ENCODE results near the gene SLIT3.
A peak's percentile ranks its signal among the peaks of the same experiment; 100 is the strongest.

The SLIT3 gene

GRCh38 chr5:169299191-169299662 is 1.7 kb downstream of the SLIT3 start:
- DNase-seq (ENCODE audit: low spot score), result no peak

GRCh38 chr5:169298193-169298592 is 2.7 kb downstream of the SLIT3 start:
- no peak for DNase-seq (ENCODE audit: low spot score)

DNA sequence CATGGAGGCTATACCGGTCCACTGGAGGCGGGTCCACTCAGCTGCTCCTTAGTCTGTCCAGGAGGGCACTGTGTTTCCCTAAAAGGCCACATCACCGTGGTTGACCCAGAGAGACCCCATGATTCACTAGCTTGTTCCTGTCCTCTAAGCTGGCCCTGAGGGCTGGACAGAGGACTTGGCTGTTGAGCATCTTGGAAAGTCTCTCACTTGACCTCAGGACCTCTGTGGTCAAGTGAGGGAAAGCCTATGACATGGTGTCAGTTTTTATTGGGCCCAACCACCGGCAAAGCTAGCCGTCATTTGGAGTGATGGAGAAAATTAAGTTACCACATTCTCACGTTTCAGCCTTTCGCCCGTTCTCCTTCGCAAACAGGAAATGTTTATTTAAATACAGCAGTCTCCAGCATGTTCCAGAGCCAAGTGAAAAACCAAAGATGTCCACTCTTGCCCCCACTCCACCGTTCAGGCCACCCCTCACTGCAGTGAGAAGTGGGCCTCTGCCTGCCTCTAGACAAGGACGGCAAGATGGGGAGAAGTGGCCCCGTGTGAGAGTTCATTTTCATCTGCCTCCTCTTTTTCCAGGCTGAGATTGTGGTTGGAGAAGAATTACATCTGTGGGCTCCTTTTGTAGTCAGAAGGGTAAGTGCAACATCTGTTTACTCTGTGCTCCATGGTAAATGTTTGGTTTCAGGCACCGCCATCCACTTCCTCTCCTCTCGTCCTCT is 4.4 kb downstream of the SLIT3 start:
- no peak for DNase-seq (ENCODE audit: low spot score)

GRCh38 chr5:169295306-169295705 is 5.6 kb downstream of the SLIT3 start:
- no peak for DNase-seq (ENCODE audit: low spot score)

DNA sequence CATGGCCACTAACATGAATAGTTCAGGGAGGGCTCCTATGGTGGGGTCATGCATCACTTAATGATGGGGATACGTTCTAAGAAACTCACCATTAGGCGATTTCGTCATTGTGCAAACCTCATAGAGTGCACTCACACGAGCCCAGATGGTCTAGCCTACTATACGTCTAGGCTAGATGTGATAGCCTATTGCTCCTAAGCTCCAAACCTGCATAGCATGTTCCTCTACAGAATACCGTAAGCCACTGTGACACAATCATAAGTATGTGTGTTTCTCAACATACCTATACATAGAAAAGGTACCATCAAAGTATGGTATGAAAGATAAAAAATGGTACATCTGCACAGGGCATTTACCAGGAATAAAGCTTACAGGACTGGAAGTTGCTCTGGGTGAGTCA is 6.3 kb downstream of the SLIT3 start:
- no peak for DNase-seq (ENCODE audit: low spot score)

DNA sequence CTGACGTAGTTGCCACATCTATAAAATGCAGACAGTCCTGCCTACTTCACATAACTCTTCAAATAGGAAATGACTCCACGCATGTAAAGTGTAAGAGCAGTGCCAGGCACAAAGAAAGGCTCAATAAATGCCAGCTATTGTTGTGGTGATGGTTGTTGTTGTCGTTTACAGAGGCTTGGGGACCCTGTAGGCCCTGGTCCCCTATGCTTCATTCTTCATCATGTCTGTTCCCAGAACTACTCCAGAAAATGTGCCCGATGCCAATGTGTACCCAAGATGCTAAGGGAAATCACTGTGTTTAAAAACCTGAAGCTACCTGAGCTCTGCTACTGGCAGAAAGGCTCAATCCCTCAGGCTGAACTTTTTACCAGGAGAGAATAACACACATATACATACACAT is 9.1 kb downstream of the SLIT3 start:
- DNase-seq (ENCODE audit: low spot score), result no peak

DNA sequence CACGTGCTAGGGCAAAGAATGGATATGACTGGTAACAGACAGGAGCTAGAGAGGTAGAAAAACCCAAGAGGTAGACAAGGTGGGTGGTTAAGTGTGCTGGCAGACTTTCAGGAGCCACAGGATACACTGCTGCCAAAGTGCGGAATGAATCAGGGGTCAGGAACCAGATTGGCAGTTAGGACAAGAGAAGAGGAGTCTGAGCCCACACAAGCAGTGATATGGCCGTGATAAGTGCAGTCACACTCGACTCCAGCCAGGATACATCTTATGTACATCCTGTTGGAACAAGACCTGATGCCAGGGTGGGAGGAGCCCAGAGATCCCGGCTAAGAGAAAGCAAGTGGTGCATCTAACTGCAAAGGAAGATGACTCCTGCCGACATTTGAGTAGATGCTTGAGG is 10.0 kb downstream of the SLIT3 start:
- no peak for DNase-seq (ENCODE audit: low spot score)

DNA sequence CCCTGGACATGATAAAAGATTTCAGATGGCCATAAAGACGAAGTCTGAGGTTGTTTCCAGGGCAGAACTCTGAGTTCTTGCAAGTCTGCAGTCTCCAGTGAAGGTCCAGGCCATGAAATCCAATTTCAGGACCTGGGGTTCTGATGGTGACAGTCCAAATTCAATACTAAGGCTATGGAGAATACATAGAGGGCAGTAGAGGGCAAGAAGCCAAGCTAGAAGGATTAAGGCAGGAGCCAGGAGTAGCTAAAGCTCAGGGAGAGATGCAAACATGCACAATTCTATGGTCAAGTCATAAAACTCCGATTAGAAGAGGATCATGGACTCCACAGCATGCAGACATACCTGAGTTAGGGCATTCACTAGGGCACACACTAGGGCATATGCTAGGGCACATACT is 11.4 kb downstream of the SLIT3 start:
- DNase-seq (ENCODE audit: low spot score), result no peak

DNA sequence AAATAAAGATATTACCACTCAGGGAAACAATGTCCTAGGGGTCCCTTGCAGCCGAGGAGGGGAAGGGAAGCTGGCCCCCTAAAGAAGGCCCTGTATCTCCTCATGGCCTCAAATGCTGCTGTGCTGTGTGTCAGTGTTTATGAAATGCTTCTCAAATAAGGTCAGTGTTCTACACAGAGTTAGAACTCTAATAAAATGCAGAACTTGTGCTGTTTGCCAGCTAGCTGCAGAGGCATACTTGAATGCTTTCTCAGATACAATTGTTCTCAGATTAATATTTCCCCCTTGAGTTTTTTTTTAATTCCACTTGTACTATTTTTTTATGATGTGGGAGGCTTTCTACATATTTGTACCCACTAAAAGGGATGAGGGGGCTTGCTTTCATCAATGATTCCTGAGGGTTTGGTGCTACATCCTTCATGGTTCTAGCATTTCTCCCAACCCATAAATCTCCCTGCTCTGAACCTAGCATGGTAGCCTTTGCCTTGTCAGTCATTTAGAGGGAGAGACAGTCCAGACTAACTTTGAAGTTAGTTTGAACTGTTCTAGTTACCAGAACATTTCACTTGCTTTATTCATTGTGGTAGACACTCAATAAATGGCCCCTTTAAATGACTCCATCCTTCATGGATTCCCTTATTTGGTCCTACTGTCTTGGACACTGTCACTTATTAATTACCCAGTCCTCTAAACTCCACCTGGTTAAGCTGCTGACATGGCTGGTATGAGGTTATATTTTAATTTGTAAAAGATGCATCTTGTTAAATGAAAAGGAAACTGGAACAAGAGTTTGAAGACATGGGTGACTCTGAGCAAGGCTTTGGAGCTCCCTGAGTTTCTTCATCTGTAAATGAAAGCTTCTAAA is 12.6 kb downstream of the SLIT3 start:
- no peak for DNase-seq (ENCODE audit: low spot score)

DNA sequence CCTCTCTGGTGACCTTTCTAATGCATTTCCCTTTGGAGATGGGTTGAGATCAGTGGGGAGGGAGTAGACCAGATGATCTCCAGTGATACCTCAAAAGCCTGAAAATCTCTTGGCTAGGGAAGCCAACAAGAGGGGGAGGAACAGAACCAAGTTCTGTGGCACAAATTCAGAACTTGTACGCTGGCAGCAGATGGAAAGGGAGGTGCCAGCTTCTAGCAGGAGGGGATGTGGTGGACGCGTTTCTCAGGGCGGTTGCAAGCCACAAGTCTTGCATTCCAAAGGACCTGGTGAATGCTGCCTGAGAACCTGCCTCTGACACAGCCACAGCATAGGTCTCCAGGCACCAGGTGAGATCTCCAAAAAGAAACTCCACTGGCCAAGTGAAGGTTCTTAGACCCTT is 13.4 kb downstream of the SLIT3 start:
- DNase-seq (ENCODE audit: low spot score), result no peak

- DNase-seq (ENCODE audit: low spot score), result no peak
Measured at GRCh38 chr5:169286572-169287300, 14.2 kb downstream of the SLIT3 start.

- no peak for DNase-seq (ENCODE audit: low spot score)
Measured at GRCh38 chr5:169283887-169284286, 17.1 kb downstream of the SLIT3 start.

- no peak for DNase-seq (ENCODE audit: low spot score)
Measured at GRCh38 chr5:169281625-169282024, 19.3 kb downstream of the SLIT3 start.

DNA sequence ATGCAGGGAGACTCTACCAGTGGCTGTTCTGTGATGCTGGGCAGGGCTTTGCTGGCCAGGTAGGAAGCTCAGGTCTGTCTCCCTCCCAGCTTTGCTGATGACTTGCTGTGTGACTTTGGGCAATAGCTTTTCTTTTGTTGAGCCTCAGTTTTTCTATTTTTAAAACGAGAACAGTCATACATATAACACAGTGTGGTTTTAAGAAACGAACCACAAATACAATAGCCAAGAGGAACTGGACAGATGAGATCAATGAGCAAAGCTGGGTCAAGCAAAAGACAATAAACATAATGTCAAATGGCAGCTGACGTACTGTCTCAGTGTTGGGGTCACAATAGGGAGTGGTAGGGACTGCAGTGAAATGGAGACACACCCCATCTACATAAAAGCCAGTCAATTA is 20.2 kb downstream of the SLIT3 start:
- no peak for DNase-seq (ENCODE audit: low spot score)

GRCh38 chr5:169280286-169280685 is 20.7 kb downstream of the SLIT3 start:
- no peak for DNase-seq (ENCODE audit: low spot score)

GRCh38 chr5:169279125-169279524 is 21.8 kb downstream of the SLIT3 start:
- no peak for DNase-seq (ENCODE audit: low spot score)

DNA sequence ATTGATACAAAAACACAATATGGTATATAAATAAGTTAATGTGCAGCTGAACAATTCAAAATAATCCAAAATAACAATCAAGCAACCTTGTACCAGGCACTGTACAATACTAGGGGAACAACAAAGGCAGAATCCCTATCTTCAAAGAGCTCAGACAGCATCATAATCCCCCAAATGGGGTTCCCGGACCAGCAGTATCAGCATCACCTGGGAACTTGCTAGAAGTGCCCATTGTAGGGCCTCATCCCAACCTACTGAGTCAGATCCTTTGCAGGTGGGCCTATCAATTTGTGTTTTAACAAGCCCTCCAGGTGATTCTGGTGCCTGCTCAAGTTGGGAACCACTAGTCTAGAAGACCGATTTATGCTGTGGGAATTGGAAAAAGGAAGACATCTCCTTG is 27.1 kb downstream of the SLIT3 start:
- no peak for DNase-seq (ENCODE audit: low spot score)

DNA sequence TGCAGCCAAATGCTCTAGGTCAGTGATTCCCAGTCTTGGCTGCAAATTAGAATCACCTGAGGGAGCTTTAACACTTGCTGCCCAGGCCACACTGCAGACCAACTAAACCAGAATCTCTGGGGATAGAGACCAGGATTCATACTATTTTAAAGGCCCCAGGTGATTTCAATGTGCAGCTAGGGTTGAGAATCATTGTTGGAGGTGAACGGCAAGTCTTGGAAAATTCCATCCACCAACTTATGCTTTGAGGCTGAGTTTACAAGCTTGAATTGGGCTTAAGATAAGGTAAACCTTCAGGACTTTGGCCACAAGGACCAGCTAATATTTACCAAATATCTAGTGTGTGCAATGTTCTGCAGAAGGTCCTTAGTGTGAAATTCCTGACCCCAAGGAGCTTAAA is 27.5 kb downstream of the SLIT3 start:
- no peak for DNase-seq (ENCODE audit: low spot score)

GRCh38 chr5:169272731-169273427 is 28.1 kb downstream of the SLIT3 start:
- DNase-seq (ENCODE audit: low spot score), result peak; percentile 60

GRCh38 chr5:169272111-169272510 is 28.8 kb downstream of the SLIT3 start:
- no peak for DNase-seq (ENCODE audit: low spot score)

DNA sequence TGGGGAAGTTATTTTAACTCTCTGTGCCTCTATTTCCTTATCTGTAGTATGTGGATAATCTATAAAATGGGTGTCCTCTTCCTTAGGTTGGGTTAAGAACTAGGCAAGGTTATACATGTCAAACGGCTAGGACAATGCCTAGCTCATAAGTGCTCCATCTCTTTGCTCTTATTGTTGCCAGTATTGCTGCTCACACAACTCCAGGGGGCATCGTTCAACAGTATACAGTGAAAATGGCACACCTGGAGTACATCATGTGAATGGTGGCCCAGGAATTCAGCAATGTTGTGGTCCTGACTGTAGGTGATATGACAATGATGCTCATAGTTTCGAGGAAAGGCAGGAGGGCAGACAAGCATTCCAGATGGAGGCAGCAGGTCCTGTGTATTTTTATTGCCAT is 30.1 kb downstream of the SLIT3 start:
- DNase-seq (ENCODE audit: low spot score), result no peak

GRCh38 chr5:169268019-169268418 is 32.9 kb downstream of the SLIT3 start:
- no peak for DNase-seq (ENCODE audit: low spot score)
